OCI-LY1 (cell line): ENCODE results near the gene COL23A1.

Source experiments
- H2AFZ ChIP-seq: fragments of 200-600 bp; sonication (generic), shearing (Covaris generic); 2 replicates; pipeline ENCODE4 v1.6.0; 2014; ENCODE audit warnings: antibody characterized with exemption, mild to moderate bottlenecking, low read length
- H3F3A ChIP-seq: fragments of 200-600 bp; sonication (generic), shearing (Covaris generic); 2 replicates; pipeline ENCODE4 v1.6.0; 2014; ENCODE audit warnings: mild to moderate bottlenecking, antibody characterized with exemption, low read length, moderate library complexity; ENCODE audit not compliant: insufficient read depth
- H3K27ac ChIP-seq: fragments of 200-600 bp; sonication (generic); 2 replicates; pipeline ENCODE4 v1.5.1; 2014; ENCODE audit warnings: low read length, mixed run types, mild to moderate bottlenecking, low read depth; ENCODE audit not compliant: poor library complexity, severe bottlenecking
- H3K27me3 ChIP-seq: fragments of 200-600 bp; sonication (generic); 2 replicates; pipeline ENCODE4 v1.6.0; 2014; ENCODE audit warnings: antibody characterized with exemption, mild to moderate bottlenecking, low read length, moderate library complexity; ENCODE audit not compliant: insufficient read depth
- H3K36me3 ChIP-seq: fragments of 200-600 bp; sonication (generic); 2 replicates; pipeline ENCODE4 v1.6.1; 2014; ENCODE audit warnings: mild to moderate bottlenecking, antibody characterized with exemption, low read length, moderate library complexity, mixed read lengths; ENCODE audit not compliant: insufficient read depth
- H3K4me1 ChIP-seq: fragments of 200-600 bp; sonication (generic); 2 replicates; pipeline ENCODE4 v1.5.1; 2014; ENCODE audit warnings: mild to moderate bottlenecking, low read length, moderate library complexity; ENCODE audit not compliant: insufficient read depth, severe bottlenecking
- H3K4me2 ChIP-seq: fragments of 200-600 bp; sonication (generic), shearing (Covaris generic); 2 replicates; pipeline ENCODE4 v1.6.1; 2014; ENCODE audit warnings: low read length
- H3K4me3 ChIP-seq: fragments of 200-600 bp; sonication (generic); 2 replicates; pipeline ENCODE4 v1.5.1; 2014; ENCODE audit warnings: low read length, low read depth, mild to moderate bottlenecking, mixed read lengths; ENCODE audit not compliant: poor library complexity, severe bottlenecking
- H3K79me2 ChIP-seq: fragments of 200-600 bp; shearing (Covaris generic); 2 replicates; pipeline ENCODE4 v1.6.1; 2016; ENCODE audit warnings: mixed run types, low read length, mixed read lengths; ENCODE audit not compliant: insufficient read depth
- H3K9ac ChIP-seq: fragments of 200-600 bp; sonication (generic), shearing (Covaris generic); 2 replicates; pipeline ENCODE4 v1.6.1; 2014; ENCODE audit warnings: mild to moderate bottlenecking, low read length, mixed read lengths
- H3K9me2 ChIP-seq: fragments of 200-600 bp; sonication (generic), shearing (Covaris generic); 2 replicates; pipeline ENCODE4 v1.6.1; 2014; ENCODE audit warnings: low read depth, mild to moderate bottlenecking, low read length, mixed read lengths
- H3K9me3 ChIP-seq: fragments of 200-600 bp; shearing (Covaris generic); 2 replicates; pipeline ENCODE4 v1.6.1; 2014; ENCODE audit warnings: low read length, mixed read lengths
- H4K20me1 ChIP-seq: fragments of 200-600 bp; sonication (generic), shearing (Covaris generic); 2 replicates; pipeline ENCODE4 v1.6.0; 2016; ENCODE audit warnings: mild to moderate bottlenecking, low read length; ENCODE audit not compliant: insufficient read depth
- CTCF ChIP-seq: fragments of 200-600 bp; sonication (generic), shearing (Covaris generic); IDR thresholded peaks from 2 replicates; pipeline ENCODE4 v1.5.1; 2017; ENCODE audit warnings: mild to moderate bottlenecking, antibody characterized with exemption, low read length, moderate library complexity, mixed read lengths
- EZH2 ChIP-seq: fragments of 200-600 bp; sonication (generic), shearing (Covaris generic); IDR thresholded peaks from 2 replicates; pipeline ENCODE4 v1.8.0; 2017; ENCODE audit warnings: borderline replicate concordance, mixed run types, mild to moderate bottlenecking, antibody characterized with exemption, low read length, moderate library complexity, mixed read lengths

Gene COL23A1

GRCh38 chr5:178242416-178242815, 347.8 kb downstream of the COL23A1 start:
- no peaks in the 10 kb centered on the region for H3F3A ChIP-seq
- H3K9ac ChIP-seq = no peak overlapping the region
- H3K4me2 ChIP-seq = no peak overlapping the region

GRCh38 chr5:178241688-178242231, 348.4 kb downstream of the COL23A1 start:
- Histone ChIP-seq H3K9ac (no peak overlapping the region), H3K4me3 (no peak overlapping the region), H3K9me2 (no peaks in the 10 kb centered on the region), H4K20me1 (no peaks in the 10 kb centered on the region), H3K27ac (no peak overlapping the region), H3K4me1 (peaks cover 20% of the 10 kb centered on the region), H3K4me2 (no peak overlapping the region), H3K9me3 (no peaks in the 10 kb centered on the region), H2AFZ (no peak overlapping the region), H3K36me3 (no peaks in the 10 kb centered on the region), H3K27me3 (no peaks in the 10 kb centered on the region), H3K79me2 (no peaks in the 10 kb centered on the region), H3F3A (no peaks in the 10 kb centered on the region)
- TF ChIP-seq CTCF = no peak
- TF ChIP-seq EZH2 = no peak

More at GRCh38 chr5:178242416-178242815, 347.8 kb downstream of the COL23A1 start:
- Histone ChIP-seq H4K20me1 (no peaks in the 10 kb centered on the region), H3K36me3 (no peaks in the 10 kb centered on the region), H3K4me3 (no peak overlapping the region), H2AFZ (no peak overlapping the region), H3K79me2 (no peaks in the 10 kb centered on the region), H3K4me1 (peaks cover 20% of the 10 kb centered on the region), H3K9me2 (no peaks in the 10 kb centered on the region), H3K27ac (no peak overlapping the region), H3K27me3 (no peaks in the 10 kb centered on the region), H3K9me3 (no peaks in the 10 kb centered on the region)
- TF ChIP-seq CTCF (no peak), EZH2 (no peak)

- Histone ChIP-seq H3K27ac (no peak overlapping the region), H3K36me3 (no peaks in the 10 kb centered on the region), H3K4me3 (no peak overlapping the region), H3F3A (no peaks in the 10 kb centered on the region), H3K9ac (no peak overlapping the region), H3K79me2 (no peaks in the 10 kb centered on the region), H4K20me1 (no peaks in the 10 kb centered on the region), H3K27me3 (no peaks in the 10 kb centered on the region), H3K4me1 (peaks cover 20% of the 10 kb centered on the region), H2AFZ (no peak overlapping the region), H3K9me2 (no peaks in the 10 kb centered on the region), H3K9me3 (no peaks in the 10 kb centered on the region), H3K4me2 (no peak overlapping the region)
- TF ChIP-seq CTCF = no peak
- TF ChIP-seq EZH2 = no peak
Observed at GRCh38 chr5:178241231-178241663, 348.9 kb downstream of the COL23A1 start.
